DND-41 (cell line): ENCODE data around the gene NBAS.

ENCODE experiments used
- ATAC-seq: fragments of 200-7000 bp; cut with Tn5 transposase; 3 replicates; pipeline ENCODE4 v1.9.1; 2021; ENCODE audit warnings: low read depth; ENCODE audit not compliant: insufficient read depth
- DNase-seq: peaks from one replicate; pipeline ENCODE4 v3.0.0-alpha.2; 2020
- H2AFZ ChIP-seq: 2 replicates; pipeline ENCODE4 v1.6.0; 2012; ENCODE audit warnings: low read depth, low read length
- H3K27ac ChIP-seq: 2 replicates; pipeline ENCODE4 v1.5.1; 2012; ENCODE audit warnings: low read length, inconsistent platforms
- H3K27me3 ChIP-seq: fragments of 200-600 bp; sonication (generic); 2 replicates; pipeline ENCODE4 v1.6.0; 2012; ENCODE audit warnings: low read length, mild to moderate bottlenecking, inconsistent platforms; ENCODE audit not compliant: insufficient read depth, poor library complexity
- H3K36me3 ChIP-seq: 2 replicates; pipeline ENCODE4 v1.5.1; 2012; ENCODE audit warnings: low read length, inconsistent platforms; ENCODE audit not compliant: insufficient read depth
- H3K4me1 ChIP-seq: 2 replicates; pipeline ENCODE4 v1.5.1; 2012; ENCODE audit warnings: mild to moderate bottlenecking, low read length; ENCODE audit not compliant: insufficient read depth
- H3K4me2 ChIP-seq: 2 replicates; pipeline ENCODE4 v1.6.0; 2012; ENCODE audit warnings: mild to moderate bottlenecking, moderate library complexity, low read length, inconsistent platforms; ENCODE audit not compliant: insufficient read depth
- H3K4me3 ChIP-seq, 2 experiments: fragments of 200-600 bp in 1 of 2; shearing (Covaris generic) in 1 of 2; 2 replicates each; pipeline ENCODE4 v1.5.1; 2012 to 2016; ENCODE audit warnings: inconsistent platforms in 2 of 2, low read length in 2 of 2, mild to moderate bottlenecking in 2 of 2, low read depth in 1 of 2, moderate library complexity in 1 of 2
- H3K79me2 ChIP-seq: 2 replicates; pipeline ENCODE4 v1.6.0; 2012; ENCODE audit warnings: low read length, inconsistent platforms; ENCODE audit not compliant: insufficient read depth
- H3K9ac ChIP-seq: 2 replicates; pipeline ENCODE4 v1.6.0; 2012; ENCODE audit warnings: low read depth, mild to moderate bottlenecking, inconsistent platforms, low read length, moderate library complexity
- H3K9me3 ChIP-seq: 2 replicates; pipeline ENCODE4 v1.5.1; 2012; ENCODE audit warnings: low read length, moderate library complexity, mild to moderate bottlenecking, inconsistent platforms; ENCODE audit not compliant: insufficient read depth, severe bottlenecking
- H4K20me1 ChIP-seq: 2 replicates; pipeline ENCODE4 v1.6.0; 2012; ENCODE audit warnings: low read length; ENCODE audit not compliant: insufficient read depth
- EZH2 ChIP-seq: IDR thresholded peaks from 3 replicates; pipeline ENCODE4 v1.6.1; 2012; ENCODE audit warnings: borderline replicate concordance, low read depth, mild to moderate bottlenecking, moderate library complexity, low read length, inconsistent platforms; ENCODE audit not compliant: severe bottlenecking
- TF ChIP-seq, protein P1 (sequence below): IDR thresholded peaks from 2 replicates; pipeline ENCODE4 v1.5.1; 2012; ENCODE audit warnings: borderline replicate concordance, low read length, moderate library complexity, mild to moderate bottlenecking; ENCODE audit not compliant: poor library complexity, severe bottlenecking; ENCODE audit errors: extremely low read depth

NBAS gene

DNA sequence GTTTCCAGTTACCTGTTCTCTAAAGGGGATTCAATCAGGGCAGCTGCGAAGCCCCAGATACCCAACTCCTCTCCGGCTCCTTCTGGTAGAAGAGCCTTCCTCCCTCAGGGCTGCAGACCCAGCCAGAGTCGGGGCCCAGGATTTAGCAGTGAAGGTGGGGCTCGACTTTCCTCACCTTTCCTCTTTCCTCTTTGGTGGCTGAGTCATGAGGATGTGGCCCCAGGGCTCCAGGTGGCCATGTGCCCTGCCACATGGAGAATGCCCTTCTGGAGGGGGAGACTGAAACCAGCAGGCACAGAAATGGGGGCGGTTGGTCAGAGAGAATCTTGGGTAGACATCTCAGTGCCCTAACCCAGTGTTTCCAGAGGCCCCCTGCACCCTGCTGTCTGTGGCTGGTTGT, 402.6 kb downstream of the NBAS start:
- DNase-seq = no peak
- Histone ChIP-seq H4K20me1 (no peaks in the 10 kb centered on the region), H3K4me1 (no peaks in the 10 kb centered on the region), H2AFZ (no peak overlapping the region), H3K79me2 (no peaks in the 10 kb centered on the region), H3K9me3 (no peaks in the 10 kb centered on the region), H3K27ac (no peak overlapping the region), H3K4me2 (no peak overlapping the region), H3K4me3 (no peak overlapping the region), H3K27me3 (no peaks in the 10 kb centered on the region), H3K36me3 (no peaks in the 10 kb centered on the region), H3K9ac (no peak overlapping the region)
- no peak for TF ChIP-seq EZH2
- TF ChIP-seq, protein P1, sequence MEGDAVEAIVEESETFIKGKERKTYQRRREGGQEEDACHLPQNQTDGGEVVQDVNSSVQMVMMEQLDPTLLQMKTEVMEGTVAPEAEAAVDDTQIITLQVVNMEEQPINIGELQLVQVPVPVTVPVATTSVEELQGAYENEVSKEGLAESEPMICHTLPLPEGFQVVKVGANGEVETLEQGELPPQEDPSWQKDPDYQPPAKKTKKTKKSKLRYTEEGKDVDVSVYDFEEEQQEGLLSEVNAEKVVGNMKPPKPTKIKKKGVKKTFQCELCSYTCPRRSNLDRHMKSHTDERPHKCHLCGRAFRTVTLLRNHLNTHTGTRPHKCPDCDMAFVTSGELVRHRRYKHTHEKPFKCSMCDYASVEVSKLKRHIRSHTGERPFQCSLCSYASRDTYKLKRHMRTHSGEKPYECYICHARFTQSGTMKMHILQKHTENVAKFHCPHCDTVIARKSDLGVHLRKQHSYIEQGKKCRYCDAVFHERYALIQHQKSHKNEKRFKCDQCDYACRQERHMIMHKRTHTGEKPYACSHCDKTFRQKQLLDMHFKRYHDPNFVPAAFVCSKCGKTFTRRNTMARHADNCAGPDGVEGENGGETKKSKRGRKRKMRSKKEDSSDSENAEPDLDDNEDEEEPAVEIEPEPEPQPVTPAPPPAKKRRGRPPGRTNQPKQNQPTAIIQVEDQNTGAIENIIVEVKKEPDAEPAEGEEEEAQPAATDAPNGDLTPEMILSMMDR = no peak
- ATAC-seq = no peak

GRCh38 chr2:15158100-15158499, 403.0 kb downstream of the NBAS start:
- ATAC-seq (no peak), DNase-seq (peak; percentile 13)
- H3K4me2 ChIP-seq = no peak overlapping the region
- no peaks in the 10 kb centered on the region for H4K20me1 ChIP-seq
- no peaks in the 10 kb centered on the region for H3K9me3 ChIP-seq
- no peak overlapping the region for H3K27ac ChIP-seq
- TF ChIP-seq EZH2 = no peak
- TF ChIP-seq, protein P1 = no peak
- no peaks in the 10 kb centered on the region for H3K4me1 ChIP-seq
- no peak overlapping the region for H3K4me3 ChIP-seq
- H3K9ac ChIP-seq = no peak overlapping the region
- H3K27me3 ChIP-seq = no peaks in the 10 kb centered on the region
- no peaks in the 10 kb centered on the region for H3K79me2 ChIP-seq
- no peak overlapping the region for H2AFZ ChIP-seq
- H3K36me3 ChIP-seq = no peaks in the 10 kb centered on the region

DNA sequence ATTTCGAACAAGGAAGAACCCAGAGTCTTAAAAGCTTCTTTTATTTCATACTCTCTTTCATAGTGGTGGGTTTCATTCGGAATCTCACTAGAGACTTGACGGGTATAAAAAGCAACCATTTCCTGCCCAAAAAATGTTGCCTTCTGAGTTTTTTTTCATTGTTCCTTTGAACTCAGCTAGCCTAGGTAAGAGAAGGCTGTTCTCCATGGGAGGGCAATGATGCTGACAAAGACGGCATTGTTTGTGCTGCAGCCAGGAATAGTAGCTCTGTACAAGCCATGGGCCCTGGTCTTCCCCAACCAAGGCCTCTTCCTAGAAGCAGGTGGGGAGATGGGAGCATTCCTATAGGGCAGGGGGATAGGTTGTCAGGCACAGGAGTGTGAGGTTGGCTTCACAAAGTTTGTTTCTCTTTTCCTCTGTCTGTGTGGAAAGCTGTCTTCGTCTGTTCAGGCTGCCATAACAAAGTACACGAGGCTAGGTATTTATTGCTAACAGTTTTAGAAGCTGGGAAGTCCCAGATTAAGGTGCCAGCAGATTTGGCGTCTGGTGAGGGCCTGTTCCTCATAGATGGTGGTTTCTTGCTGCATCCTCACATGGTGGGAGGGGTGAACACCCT, 405.1 kb downstream of the NBAS start:
- no peak for DNase-seq
- ATAC-seq = no peak
- H3K9ac ChIP-seq = no peak overlapping the region

More for the DNA sequence above, 405.1 kb downstream of the NBAS start:
- Histone ChIP-seq H3K27me3 (no peaks in the 10 kb centered on the region), H3K27ac (no peak overlapping the region), H3K79me2 (no peaks in the 10 kb centered on the region), H3K4me1 (no peaks in the 10 kb centered on the region), H3K9me3 (no peaks in the 10 kb centered on the region), H3K4me2 (no peak overlapping the region), H4K20me1 (no peaks in the 10 kb centered on the region), H3K36me3 (no peaks in the 10 kb centered on the region), H2AFZ (no peak overlapping the region), H3K4me3 (no peak overlapping the region)
- no peak for TF ChIP-seq EZH2
- TF ChIP-seq, protein P1 = no peak
